Measurements from ENCODE around the gene RNF121.

GRCh38 chr11:71927820-71928736 is 768 bp upstream of the RNF121 start, which contains the start of gene XNDC1N:
- TF ChIP-seq CTCF (IDR thresholded peaks at IDR 0.05; ENCODE audit: borderline replicate concordance, extremely low read depth, low read length, poor library complexity, severe bottlenecking) (no peak), EZH2 (IDR thresholded peaks at IDR 0.05; ENCODE audit: borderline replicate concordance, low read depth, low read length, severe bottlenecking) (no peak)

Measured in DND-41 (cell line).